Endothelial cell (in vitro differentiated cells): ENCODE data around the gene MUSK. TPM values are rescaled to one million over a fixed set of nuclear protein-coding genes. Genes with fewer than 3 reads are reported as not detected.

Experiments
- DNase-seq: peaks from one replicate; pipeline ENCODE4 v3.0.0; 2021; ENCODE audit warnings: low spot score
- H3K27ac Mint-ChIP-seq: one replicate; pipeline ENCODE4 v1.8.0; 2021; ENCODE audit warnings: mixed read lengths, inconsistent platforms; ENCODE audit not compliant: unreplicated experiment
- H3K27me3 Mint-ChIP-seq: one replicate; pipeline ENCODE4 v1.8.0; 2021; ENCODE audit warnings: mild to moderate bottlenecking, moderate library complexity, mixed read lengths, inconsistent platforms; ENCODE audit not compliant: unreplicated experiment
- H3K36me3 Mint-ChIP-seq: one replicate; pipeline ENCODE4 v1.8.0; 2021; ENCODE audit warnings: mild to moderate bottlenecking, low read depth, mixed read lengths, inconsistent platforms; ENCODE audit not compliant: unreplicated experiment
- H3K4me1 Mint-ChIP-seq: one replicate; pipeline ENCODE4 v1.8.0; 2021; ENCODE audit warnings: mild to moderate bottlenecking, mixed read lengths, inconsistent platforms; ENCODE audit not compliant: unreplicated experiment
- H3K4me3 Mint-ChIP-seq: one replicate; pipeline ENCODE4 v1.8.0; 2021; ENCODE audit warnings: mild to moderate bottlenecking, mixed read lengths, inconsistent platforms; ENCODE audit not compliant: unreplicated experiment
- H3K9me3 Mint-ChIP-seq: one replicate; pipeline ENCODE4 v1.8.0; 2021; ENCODE audit warnings: mixed read lengths, inconsistent platforms; ENCODE audit not compliant: unreplicated experiment
- total RNA-seq: library from RNA; stranded (reverse); fragmentation: NEBNext Ultra II Directional; extraction: Animal tissue kit (Norgen Biotek cat#: 25700); gene quantifications from one replicate; pipeline ENCODE4 v1.2.1, GENCODE V29; 2021; ENCODE audit not compliant: unreplicated experiment
- TF ChIP-seq, protein P1 (sequence below): fragments of 200-600 bp; sonication (generic); IDR thresholded peaks from one replicate; pipeline ENCODE4 v1.5.0; 2021; ENCODE audit warnings: antibody characterized with exemption; ENCODE audit not compliant: unreplicated experiment

The MUSK gene
- total RNA-seq, 1 donor from 2014 or later, result not detected

GRCh38 chr9:110626101-110626829, 42.3 kb upstream of the MUSK start:
- no peak overlapping the region for H3K27ac Mint-ChIP-seq
- TF ChIP-seq, protein P1, sequence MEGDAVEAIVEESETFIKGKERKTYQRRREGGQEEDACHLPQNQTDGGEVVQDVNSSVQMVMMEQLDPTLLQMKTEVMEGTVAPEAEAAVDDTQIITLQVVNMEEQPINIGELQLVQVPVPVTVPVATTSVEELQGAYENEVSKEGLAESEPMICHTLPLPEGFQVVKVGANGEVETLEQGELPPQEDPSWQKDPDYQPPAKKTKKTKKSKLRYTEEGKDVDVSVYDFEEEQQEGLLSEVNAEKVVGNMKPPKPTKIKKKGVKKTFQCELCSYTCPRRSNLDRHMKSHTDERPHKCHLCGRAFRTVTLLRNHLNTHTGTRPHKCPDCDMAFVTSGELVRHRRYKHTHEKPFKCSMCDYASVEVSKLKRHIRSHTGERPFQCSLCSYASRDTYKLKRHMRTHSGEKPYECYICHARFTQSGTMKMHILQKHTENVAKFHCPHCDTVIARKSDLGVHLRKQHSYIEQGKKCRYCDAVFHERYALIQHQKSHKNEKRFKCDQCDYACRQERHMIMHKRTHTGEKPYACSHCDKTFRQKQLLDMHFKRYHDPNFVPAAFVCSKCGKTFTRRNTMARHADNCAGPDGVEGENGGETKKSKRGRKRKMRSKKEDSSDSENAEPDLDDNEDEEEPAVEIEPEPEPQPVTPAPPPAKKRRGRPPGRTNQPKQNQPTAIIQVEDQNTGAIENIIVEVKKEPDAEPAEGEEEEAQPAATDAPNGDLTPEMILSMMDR, result no peak
- no peak for DNase-seq
- H3K36me3 Mint-ChIP-seq, result no peaks in the 10 kb centered on the region
- H3K4me3 Mint-ChIP-seq, result no peak overlapping the region
- H3K4me1 Mint-ChIP-seq, result no peaks in the 10 kb centered on the region
- no peaks in the 10 kb centered on the region for H3K9me3 Mint-ChIP-seq
- H3K27me3 Mint-ChIP-seq, result no peaks in the 10 kb centered on the region

DNA sequence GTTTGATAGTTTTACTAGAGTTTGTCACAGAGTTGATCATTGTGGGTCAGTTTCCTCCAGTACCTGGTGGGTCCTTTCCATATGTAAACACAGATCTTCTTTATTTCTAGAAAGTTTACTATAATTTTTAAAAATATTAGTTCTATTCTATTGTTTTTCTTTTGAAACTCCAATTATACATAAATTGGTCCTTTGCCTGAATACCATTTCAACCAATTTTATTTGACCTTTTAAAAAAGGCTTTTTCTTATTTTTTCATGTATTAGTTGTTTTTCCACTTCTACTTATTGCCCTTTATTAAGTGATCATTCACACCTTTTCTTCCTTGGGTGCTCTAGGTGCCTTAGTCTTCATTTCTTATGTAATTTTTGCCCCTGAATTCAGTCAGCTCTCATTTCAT, 33.0 kb upstream of the MUSK start:
- TF ChIP-seq, protein P1, result no peak
- Mint-ChIP-seq H3K4me1 (no peaks in the 10 kb centered on the region), H3K9me3 (no peaks in the 10 kb centered on the region), H3K4me3 (no peak overlapping the region), H3K27ac (no peak overlapping the region), H3K27me3 (no peaks in the 10 kb centered on the region), H3K36me3 (no peaks in the 10 kb centered on the region)
- DNase-seq, result no peak

DNA sequence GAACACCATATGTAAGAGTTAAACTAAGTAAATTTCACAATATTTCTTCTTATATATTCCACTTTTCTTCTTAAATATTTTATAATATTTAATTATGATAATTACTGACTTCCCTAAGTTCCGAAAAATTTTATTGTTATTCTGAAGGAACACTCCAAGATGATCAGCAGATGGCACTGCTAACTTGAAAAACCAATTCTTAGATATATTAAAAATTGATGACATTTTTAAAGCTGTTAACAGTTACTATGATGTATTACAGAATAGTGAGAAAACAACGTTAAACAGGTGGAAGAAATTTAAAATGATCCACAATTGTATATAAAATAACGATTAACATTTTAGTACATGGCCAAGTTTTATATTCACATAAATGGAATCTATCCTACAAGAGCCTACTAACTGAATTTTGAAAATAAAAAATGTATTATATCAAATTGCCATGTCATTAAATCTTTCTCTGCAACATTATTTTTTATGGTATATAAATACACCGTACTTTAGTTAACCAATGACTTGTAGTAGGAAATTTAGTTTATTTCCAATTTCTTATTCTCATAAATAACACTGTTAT, 30.1 kb upstream of the MUSK start:
- Mint-ChIP-seq H3K27ac (no peak overlapping the region), H3K27me3 (no peaks in the 10 kb centered on the region), H3K4me3 (no peak overlapping the region), H3K36me3 (no peaks in the 10 kb centered on the region), H3K4me1 (no peaks in the 10 kb centered on the region), H3K9me3 (no peaks in the 10 kb centered on the region)
- TF ChIP-seq, protein P1, result no peak
- no peak for DNase-seq

DNA sequence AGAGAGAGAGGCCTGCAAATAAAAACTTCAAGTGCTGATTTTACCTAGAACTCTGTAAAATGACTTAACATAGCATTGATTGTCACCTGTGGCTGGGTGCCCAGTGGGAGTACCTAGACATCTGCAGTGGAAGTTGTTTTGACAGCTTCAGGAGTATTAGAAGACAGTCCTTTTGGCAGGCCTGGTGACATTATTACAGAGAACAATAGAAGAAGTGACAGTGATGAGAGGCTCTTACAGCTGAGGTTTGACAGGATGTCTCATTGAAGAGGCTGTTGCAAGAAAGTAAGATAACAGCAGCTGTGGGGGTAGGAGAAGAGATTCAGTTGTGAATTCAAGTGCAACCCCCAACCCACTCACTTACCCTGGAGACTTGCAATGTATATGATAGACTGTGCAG, 27.9 kb upstream of the MUSK start:
- H3K27me3 Mint-ChIP-seq, result no peaks in the 10 kb centered on the region
- no peak overlapping the region for H3K4me3 Mint-ChIP-seq
- no peak overlapping the region for H3K27ac Mint-ChIP-seq
- no peak for DNase-seq
- H3K4me1 Mint-ChIP-seq, result no peaks in the 10 kb centered on the region
- TF ChIP-seq, protein P1, result no peak
- no peaks in the 10 kb centered on the region for H3K36me3 Mint-ChIP-seq
- no peaks in the 10 kb centered on the region for H3K9me3 Mint-ChIP-seq

DNA sequence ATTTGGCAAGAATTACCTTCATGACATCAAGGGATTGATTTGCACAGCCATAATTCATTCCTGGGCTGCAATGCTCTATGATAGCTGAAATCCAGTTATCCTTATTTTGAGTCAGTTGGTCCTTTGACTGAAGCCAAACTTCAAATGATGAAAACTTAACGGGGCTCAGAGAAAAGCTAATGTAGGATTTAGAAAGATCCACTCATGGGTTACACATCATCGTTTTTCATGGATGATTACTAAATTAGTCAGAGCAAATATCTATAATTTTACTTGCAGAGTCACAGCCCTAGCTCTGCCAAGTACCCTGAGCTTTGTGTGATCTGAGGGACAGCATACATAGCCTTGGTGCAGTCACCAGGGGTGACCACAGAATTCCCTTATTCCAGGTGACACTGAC, 27.3 kb upstream of the MUSK start:
- no peak overlapping the region for H3K4me3 Mint-ChIP-seq
- no peak overlapping the region for H3K27ac Mint-ChIP-seq
- H3K36me3 Mint-ChIP-seq, result no peaks in the 10 kb centered on the region
- TF ChIP-seq, protein P1, result no peak
- DNase-seq, result no peak
- H3K9me3 Mint-ChIP-seq, result no peaks in the 10 kb centered on the region
- no peaks in the 10 kb centered on the region for H3K27me3 Mint-ChIP-seq
- H3K4me1 Mint-ChIP-seq, result no peaks in the 10 kb centered on the region
